ENCODE results near the gene EPS8L2. TPM values are rescaled to one million over a fixed set of nuclear protein-coding genes. Genes with fewer than 3 reads are reported as not detected.

Gene EPS8L2
- total RNA-seq, 4 donors from 2014 or later = 29.1 to 48.0 (median 32.7) TPM

DNA sequence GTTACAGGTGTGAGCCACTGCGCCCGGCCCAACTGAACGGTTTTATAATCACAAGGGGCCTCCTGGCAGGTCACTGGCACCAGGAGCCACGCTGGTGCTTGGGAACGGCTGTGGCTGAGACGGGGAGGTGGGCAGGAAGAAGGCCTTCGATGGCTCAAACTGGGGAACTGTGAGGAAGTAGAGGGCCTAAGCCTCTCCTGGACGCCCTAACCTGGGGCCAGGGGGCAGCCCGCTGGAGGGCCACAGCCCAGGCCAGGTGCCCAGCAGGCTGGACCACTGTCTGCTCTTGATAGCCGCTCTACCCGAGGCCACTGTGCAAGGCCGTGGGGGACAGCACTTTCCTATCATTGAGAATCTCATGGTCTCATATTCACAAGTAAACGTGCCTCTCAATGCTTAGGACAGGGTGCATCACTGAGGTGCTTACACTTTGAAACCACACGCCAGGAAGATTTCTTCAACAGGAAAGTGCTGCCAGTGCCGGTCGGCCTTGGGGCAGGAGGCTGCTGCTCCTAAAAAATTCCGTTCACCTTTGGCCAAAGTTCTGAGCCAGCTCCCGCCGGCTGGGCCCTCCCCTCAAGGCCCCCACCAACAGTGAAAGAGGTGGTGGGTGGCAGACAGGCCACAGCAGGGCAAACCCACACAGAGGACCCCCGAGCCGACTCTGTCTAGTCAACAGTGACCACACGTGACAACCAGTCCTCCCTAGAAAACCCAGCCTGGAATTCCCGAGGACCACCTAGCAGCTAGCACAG, 64.0 kb downstream of the EPS8L2 start:
- 86 to 93% methylated on average over 19 to 23 of the region's 23 CpGs for WGBS, 2 donors
- peaks cover 0 to 41% (median 14%) of the 10 kb centered on the region in 4 donors for H3K4me1 ChIP-seq
- no peaks in the 10 kb centered on the region for H3K9me3 ChIP-seq
- H3K27me3 ChIP-seq = no peaks in the 10 kb centered on the region
- H3K27ac ChIP-seq = peak overlapping the region in 2 of 4 donors; percentile 80 to 89
- H3K36me3 ChIP-seq = peaks cover 0 to 82% (median 5%) of the 10 kb centered on the region in 3 donors
- no peak overlapping the region for H3K4me3 ChIP-seq
- TF ChIP-seq CTCF (IDR thresholded peaks at IDR 0.05) = no peak
- TF ChIP-seq EP300 (IDR thresholded peaks at IDR 0.05) = no peak
- TF ChIP-seq POLR2A (IDR thresholded peaks at IDR 0.05) = no peak
- DNase-seq (ENCODE audit: low spot score in 2 of 2) = no peak

- TF ChIP-seq CTCF (IDR thresholded peaks at IDR 0.05) (no peak), POLR2A (IDR thresholded peaks at IDR 0.05) (no peak), EP300 (IDR thresholded peaks at IDR 0.05) (no peak)
- peaks cover 0 to 50% (median 21%) of the 10 kb centered on the region in 4 donors for H3K4me1 ChIP-seq
- H3K27me3 ChIP-seq = no peaks in the 10 kb centered on the region
- H3K36me3 ChIP-seq = peaks cover 0 to 73% (median 4%) of the 10 kb centered on the region in 3 donors
- H3K27ac ChIP-seq = peak overlapping the region in 2 of 4 donors; percentile 80 to 89
- no peaks in the 10 kb centered on the region for H3K9me3 ChIP-seq
- 85 to 86% methylated on average over 21 to 32 of the region's 32 CpGs for WGBS, 2 donors
- DNase-seq (ENCODE audit: low spot score in 2 of 2) = no peak
- no peak overlapping the region for H3K4me3 ChIP-seq
Measured at GRCh38 chr11:770642-771616, 64.9 kb downstream of the EPS8L2 start.

- H3K27ac ChIP-seq = peak overlapping the region; percentile 34 to 89 (median 72)
- peaks cover 0 to 65% (median 4%) of the 10 kb centered on the region in 3 donors for H3K36me3 ChIP-seq
- H3K9me3 ChIP-seq = no peaks in the 10 kb centered on the region
- WGBS, 2 donors = 78 to 87% methylated on average over 9 to 12 of the region's 15 CpGs
- H3K4me1 ChIP-seq = peaks cover 0 to 58% (median 29%) of the 10 kb centered on the region in 4 donors
- DNase-seq (ENCODE audit: low spot score in 2 of 2) = no peak
- no peak overlapping the region for H3K4me3 ChIP-seq
- no peak for TF ChIP-seq POLR2A (IDR thresholded peaks at IDR 0.05)
- no peak for TF ChIP-seq EP300 (IDR thresholded peaks at IDR 0.05)
- TF ChIP-seq CTCF (IDR thresholded peaks at IDR 0.05) = no peak
- H3K27me3 ChIP-seq = no peaks in the 10 kb centered on the region
Measured at GRCh38 chr11:771617-772204, 65.7 kb downstream of the EPS8L2 start.

DNA sequence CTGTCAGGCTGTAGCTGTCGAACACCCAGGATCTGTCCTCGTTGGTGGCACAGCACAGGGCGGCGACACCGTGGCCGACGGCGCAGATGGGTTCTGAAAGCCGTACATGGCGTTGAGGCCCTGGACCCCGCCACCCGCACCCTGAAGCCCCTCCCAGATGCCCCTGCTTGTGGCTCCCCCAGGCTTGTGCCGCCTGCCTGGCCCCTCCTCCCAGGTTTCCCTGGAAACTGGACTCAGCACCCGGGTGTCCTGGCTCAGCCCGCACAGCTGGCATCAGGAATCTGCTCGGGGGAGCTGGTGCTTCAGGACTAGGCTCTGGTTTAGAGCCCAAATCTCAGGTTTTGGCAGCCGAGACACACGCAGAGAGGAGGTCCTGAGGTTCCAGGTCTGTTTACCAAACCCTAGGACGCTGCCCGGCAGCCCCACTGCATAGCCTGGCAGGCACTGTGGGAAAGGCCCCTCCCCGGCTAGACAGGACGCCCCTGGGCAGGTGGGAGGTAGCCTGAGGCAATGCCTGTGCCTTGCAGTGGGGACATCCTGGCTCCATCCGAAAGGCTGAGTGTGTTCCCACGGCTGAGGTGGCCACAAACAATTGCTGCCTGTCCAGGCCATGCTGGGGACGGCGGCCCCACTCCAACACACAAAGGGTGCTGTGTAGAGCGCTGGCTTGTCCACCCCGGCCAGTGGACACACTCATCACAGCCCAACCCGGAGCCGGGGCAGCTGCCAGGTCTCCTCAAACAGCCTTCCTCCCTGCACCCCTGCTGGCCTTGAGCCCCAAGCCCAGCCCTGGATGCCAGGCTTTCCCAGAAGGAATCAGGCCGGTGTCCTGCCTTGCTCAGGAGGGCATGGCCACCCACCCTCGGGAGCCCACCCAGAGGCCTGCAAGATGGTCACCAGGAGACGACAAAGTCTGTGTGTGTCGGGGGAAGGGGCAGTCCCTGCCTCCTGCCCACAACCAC, 66.7 kb downstream of the EPS8L2 start:
- H3K4me3 ChIP-seq = no peak overlapping the region
- H3K27ac ChIP-seq = peak overlapping the region; percentile 34 to 89 (median 72)
- TF ChIP-seq EP300 (IDR thresholded peaks at IDR 0.05) (peak in 1 of 2 donors; percentile 53), CTCF (IDR thresholded peaks at IDR 0.05) (no peak), POLR2A (IDR thresholded peaks at IDR 0.05) (no peak)
- no peaks in the 10 kb centered on the region for H3K9me3 ChIP-seq
- WGBS, 2 donors = 32 to 42% methylated on average over 9 to 21 of the region's 34 CpGs
- peaks cover 0 to 59% (median 29%) of the 10 kb centered on the region in 4 donors for H3K4me1 ChIP-seq
- no peak for DNase-seq (ENCODE audit: low spot score in 2 of 2)
- H3K27me3 ChIP-seq = no peaks in the 10 kb centered on the region
- H3K36me3 ChIP-seq = peaks cover 0 to 55% (median 4%) of the 10 kb centered on the region in 3 donors
